BLaER1 (cell line): ENCODE results near the gene HSPB1.
"Not testable (repeated sequence)": the region's sequence is repeated elsewhere in the genome, so short reads cannot be mapped to it uniquely, and the experiment has no call there.

Experiments
- H3K27ac ChIP-seq: shearing (Covaris generic); formaldehyde crosslinking; 2 replicates; pipeline ENCODE4 v1.8.1; 2022
- H3K27me3 ChIP-seq: shearing (Covaris generic); formaldehyde crosslinking; 2 replicates; pipeline ENCODE4 v1.8.1; 2022
- H3K36me3 ChIP-seq: shearing (Covaris generic); formaldehyde crosslinking; 2 replicates; pipeline ENCODE4 v1.8.1; 2022
- H3K4me1 ChIP-seq: shearing (Covaris generic); formaldehyde crosslinking; 2 replicates; pipeline ENCODE4 v1.8.1; 2022
- H3K4me2 ChIP-seq: shearing (Covaris generic); formaldehyde crosslinking; 2 replicates; pipeline ENCODE4 v1.8.1; 2022
- H3K4me3 ChIP-seq: shearing (Covaris generic); formaldehyde crosslinking; 2 replicates; pipeline ENCODE4 v1.8.1; 2022
- H3K9ac ChIP-seq: shearing (Covaris generic); formaldehyde crosslinking; 2 replicates; pipeline ENCODE4 v1.8.1; 2022
- H3K9me3 ChIP-seq: shearing (Covaris generic); formaldehyde crosslinking; 2 replicates; pipeline ENCODE4 v1.8.1; 2022
- H4K20me1 ChIP-seq: shearing (Covaris generic); formaldehyde crosslinking; 2 replicates; pipeline ENCODE4 v1.8.1; 2022
- Cebpa-rat ChIP-seq: shearing (Covaris generic); IDR thresholded peaks from 2 replicates; pipeline ENCODE4 v1.8.1; 2022

The HSPB1 gene

DNA sequence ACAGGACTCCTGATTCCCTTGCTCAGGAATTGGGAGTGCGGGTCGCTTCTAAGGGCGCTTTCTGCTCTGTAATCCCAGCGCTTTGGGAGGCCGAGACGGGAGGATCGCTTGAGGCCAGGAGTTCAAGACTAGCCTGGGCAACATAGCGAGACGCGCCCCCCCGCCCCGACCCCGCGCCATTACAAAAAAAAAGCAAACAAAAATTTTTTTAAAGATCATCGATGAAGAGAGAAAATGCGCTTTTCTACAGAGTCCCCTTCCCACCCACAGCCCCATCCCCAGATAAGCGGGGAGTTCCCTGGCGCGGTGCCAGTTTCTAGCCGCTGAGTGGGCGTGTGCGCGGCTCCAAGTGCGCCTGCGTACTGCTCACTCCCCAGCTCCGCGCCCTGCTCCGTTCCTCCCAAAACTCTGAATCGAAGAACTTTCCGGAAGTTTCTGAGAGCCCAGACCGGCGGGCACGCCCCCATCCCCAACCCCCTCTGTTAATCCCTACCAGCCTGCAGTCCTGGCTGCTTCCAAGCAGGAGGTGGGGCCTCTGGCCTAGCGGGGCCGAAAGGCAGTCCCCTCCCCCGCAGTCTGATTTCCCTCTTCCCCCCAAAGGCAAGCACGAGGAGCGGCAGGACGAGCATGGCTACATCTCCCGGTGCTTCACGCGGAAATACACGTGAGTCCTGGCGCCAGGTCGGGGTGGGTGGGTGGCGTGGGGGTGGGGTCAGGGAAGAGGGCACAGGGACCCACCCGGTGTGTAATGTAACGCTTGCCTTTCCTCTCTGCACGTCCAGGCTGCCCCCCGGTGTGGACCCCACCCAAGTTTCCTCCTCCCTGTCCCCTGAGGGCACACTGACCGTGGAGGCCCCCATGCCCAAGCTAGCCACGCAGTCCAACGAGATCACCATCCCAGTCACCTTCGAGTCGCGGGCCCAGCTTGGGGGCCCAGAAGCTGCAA lies 1.0 kb downstream of the HSPB1 start:
- Histone ChIP-seq H3K36me3 (peaks cover 11% of the 10 kb centered on the region), H3K4me1 (peaks cover 61% of the 10 kb centered on the region), H3K4me2 (peak overlapping the region; percentile 77), H3K9ac (peak overlapping the region; percentile 96), H3K27ac (peak overlapping the region; percentile 96), H3K4me3 (peak overlapping the region; percentile 99), H3K27me3 (no peaks in the 10 kb centered on the region), H3K9me3 (0 out of 2 replicates have a peak, but pooled peaks cover under 1% of the 10 kb centered on the region), H4K20me1 (0 out of 2 replicates have a peak, but pooled peaks cover 7% of the 10 kb centered on the region)
- TF ChIP-seq Cebpa-rat, result no peak

DNA sequence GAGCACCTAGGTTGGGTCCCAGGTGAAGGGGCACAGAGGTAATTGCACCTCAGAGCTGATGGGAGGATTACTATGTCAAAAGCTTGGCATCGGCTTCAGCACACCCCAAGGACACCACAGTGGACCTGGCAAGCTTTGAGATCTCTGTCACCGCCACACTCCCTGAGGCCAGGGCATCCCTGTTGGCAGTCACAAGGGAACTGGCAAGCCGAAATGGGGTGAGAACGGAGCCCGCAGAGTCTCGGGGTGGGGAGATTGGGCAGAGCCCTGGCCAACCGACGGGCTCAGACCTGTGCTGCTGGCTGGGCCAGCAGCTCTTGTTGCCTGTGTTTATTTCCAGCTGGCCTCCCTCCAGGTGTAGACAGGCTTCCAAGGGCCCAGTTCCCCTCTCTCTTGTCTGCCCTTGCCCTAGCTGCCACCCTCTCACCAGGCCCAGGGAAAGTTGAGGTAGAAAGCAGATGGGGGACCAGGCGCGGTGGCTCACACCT lies 2.5 kb downstream of the HSPB1 start:
- Histone ChIP-seq H3K9me3 (peaks cover 11% of the 10 kb centered on the region), H3K4me1 (peaks cover 62% of the 10 kb centered on the region), H3K9ac (0 out of 2 replicates have a peak overlapping the region, but pooled peaks have one; percentile 96), H3K36me3 (peaks cover 11% of the 10 kb centered on the region), H3K4me2 (peak overlapping the region; percentile 4; the same call in 1 of the 2 replicates), H4K20me1 (0 out of 2 replicates have a peak, but pooled peaks cover 7% of the 10 kb centered on the region), H3K27me3 (no peaks in the 10 kb centered on the region), H3K27ac (no peak overlapping the region), H3K4me3 (no peak overlapping the region)
- TF ChIP-seq Cebpa-rat, result no peak

- not testable (repeated sequence) for H3K27me3 ChIP-seq, H3K9ac ChIP-seq, H3K27ac ChIP-seq, H4K20me1 ChIP-seq, H3K4me3 ChIP-seq
- peaks cover 11% of the 10 kb centered on the region for H3K36me3 ChIP-seq
- peaks cover 11% of the 10 kb centered on the region for H3K9me3 ChIP-seq
- peaks cover 76% of the 10 kb centered on the region for H3K4me1 ChIP-seq
- H3K4me2 ChIP-seq, result peak overlapping the region; percentile 82; the same call in 1 of the 2 replicates
Observed at GRCh38 chr7:76308874-76309273, 6.4 kb downstream of the HSPB1 start.

- Histone ChIP-seq H3K9me3 (peaks cover 11% of the 10 kb centered on the region), H3K4me1 (peaks cover 73% of the 10 kb centered on the region)
- H4K20me1 ChIP-seq, H3K27ac ChIP-seq, H3K9ac ChIP-seq, H3K4me3 ChIP-seq, H3K4me2 ChIP-seq, H3K27me3 ChIP-seq, H3K36me3 ChIP-seq: not testable (repeated sequence)
Observed at GRCh38 chr7:76309341-76310101, 7.0 kb downstream of the HSPB1 start.

GRCh38 chr7:76310102-76310957 lies 7.9 kb downstream of the HSPB1 start:
- H3K27me3 ChIP-seq, result no peaks in the 10 kb centered on the region
- H3K9me3 ChIP-seq, result peaks cover 11% of the 10 kb centered on the region
- H3K4me3 ChIP-seq, result no peak overlapping the region
- TF ChIP-seq Cebpa-rat, result no peak
- no peaks in the 10 kb centered on the region for H3K36me3 ChIP-seq
- H3K4me2 ChIP-seq, result peak overlapping the region; percentile 32; the same call in 1 of the 2 replicates
- H3K9ac ChIP-seq, result no peak overlapping the region
- H3K4me1 ChIP-seq, result peaks cover 65% of the 10 kb centered on the region
- H3K27ac ChIP-seq, result no peak overlapping the region
- no peaks in the 10 kb centered on the region for H4K20me1 ChIP-seq

GRCh38 chr7:76311838-76312237 lies 9.4 kb downstream of the HSPB1 start:
- H4K20me1 ChIP-seq, H3K27ac ChIP-seq, H3K36me3 ChIP-seq, H3K4me3 ChIP-seq, H3K9ac ChIP-seq, H3K27me3 ChIP-seq: not testable (repeated sequence)
- Histone ChIP-seq H3K4me2 (peak overlapping the region; percentile 11; the same call in 1 of the 2 replicates), H3K4me1 (peaks cover 57% of the 10 kb centered on the region), H3K9me3 (peaks cover 11% of the 10 kb centered on the region)

DNA sequence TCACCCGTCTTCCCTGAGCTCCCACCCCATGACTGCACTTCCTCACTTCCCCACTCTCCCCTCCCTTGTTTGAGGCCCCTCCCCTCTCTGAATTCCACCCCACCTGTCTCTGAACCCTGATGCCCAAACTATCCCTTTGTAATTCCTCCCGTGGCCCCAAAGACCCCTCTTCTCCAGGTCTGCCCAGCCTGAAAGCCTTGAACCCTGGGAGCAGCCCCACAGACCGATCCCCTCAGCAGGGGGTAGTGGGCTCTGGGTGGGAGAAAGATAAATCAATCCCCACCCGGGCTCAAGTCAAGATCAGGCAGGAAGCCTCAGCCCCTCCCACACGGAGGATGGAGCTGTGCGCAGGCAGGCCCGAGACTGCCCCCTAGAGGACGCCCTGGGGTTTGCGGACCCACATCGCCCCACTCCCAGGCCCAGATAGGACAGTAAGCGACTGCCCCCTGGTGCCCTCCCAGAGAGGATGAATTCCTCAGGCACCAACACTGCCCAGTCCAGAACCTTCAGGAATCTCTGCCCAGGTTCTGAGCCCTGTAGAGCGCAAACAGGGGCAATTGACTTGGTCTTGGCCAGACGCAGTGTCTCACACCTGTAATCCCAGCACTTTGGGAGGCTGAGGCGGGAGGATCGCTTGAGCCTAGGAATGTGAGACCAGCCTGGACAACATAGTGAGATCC lies 11.7 kb downstream of the HSPB1 start:
- Histone ChIP-seq H3K27ac (peak overlapping the region; percentile 18; the same call in 1 of the 2 replicates), H3K9me3 (peaks cover 4% of the 10 kb centered on the region), H3K27me3 (no peaks in the 10 kb centered on the region), H3K4me3 (no peak overlapping the region), H4K20me1 (peaks cover 5% of the 10 kb centered on the region), H3K4me2 (peak overlapping the region; percentile 63), H3K9ac (no peak overlapping the region), H3K4me1 (peaks cover 49% of the 10 kb centered on the region), H3K36me3 (no peaks in the 10 kb centered on the region)
- TF ChIP-seq Cebpa-rat, result no peak

DNA sequence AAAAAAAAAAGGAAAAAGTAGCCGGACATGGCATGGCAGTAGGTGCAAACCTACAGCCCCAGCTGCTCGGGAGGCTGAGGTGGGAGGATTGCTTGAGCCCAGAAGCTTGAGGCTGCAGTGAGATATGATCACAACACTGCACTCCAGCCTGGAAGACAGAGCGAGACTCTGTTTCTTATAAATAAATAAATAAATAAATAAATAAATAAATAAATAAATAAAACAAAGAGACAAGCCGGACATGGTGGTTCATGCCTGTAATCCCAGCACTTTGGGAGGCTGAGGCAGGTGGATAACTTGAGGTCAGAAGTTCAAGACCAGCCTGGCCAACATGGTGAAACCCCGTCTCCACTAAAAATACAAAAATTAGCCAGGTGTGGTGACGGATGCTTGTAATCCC lies 12.3 kb downstream of the HSPB1 start:
- peaks cover 10% of the 10 kb centered on the region for H4K20me1 ChIP-seq
- not testable (repeated sequence) for H3K4me2 ChIP-seq, H3K36me3 ChIP-seq, H3K4me3 ChIP-seq, H3K27me3 ChIP-seq, H3K27ac ChIP-seq, H3K9ac ChIP-seq, H3K9me3 ChIP-seq
- peaks cover 55% of the 10 kb centered on the region for H3K4me1 ChIP-seq

- no peak overlapping the region for H3K9ac ChIP-seq
- H3K9me3 ChIP-seq, result no peaks in the 10 kb centered on the region
- TF ChIP-seq Cebpa-rat, result no peak
- H3K4me2 ChIP-seq, result no peak overlapping the region
- no peak overlapping the region for H3K27ac ChIP-seq
- H3K4me1 ChIP-seq, result peaks cover 58% of the 10 kb centered on the region
- H3K27me3 ChIP-seq, result no peaks in the 10 kb centered on the region
- 0 out of 2 replicates have a peak, but pooled peaks cover 3% of the 10 kb centered on the region for H3K36me3 ChIP-seq
- peaks cover 15% of the 10 kb centered on the region for H4K20me1 ChIP-seq
- no peak overlapping the region for H3K4me3 ChIP-seq
Observed at GRCh38 chr7:76315364-76315763, 12.9 kb downstream of the HSPB1 start.
